Cardiac septum (tissue), 1 donor: ENCODE results near the gene FAM228B. TPM values are rescaled to one million over a fixed set of nuclear protein-coding genes. Genes with fewer than 3 reads are reported as not detected.
"Not testable (repeated sequence)": the region's sequence is repeated elsewhere in the genome, so short reads cannot be mapped to it uniquely, and the experiment has no call there.

Experiments
- DNase-seq: peaks from one replicate; pipeline ENCODE4 v3.0.0-alpha.2; 2020; ENCODE audit warnings: low spot score
- intact Hi-C: fragments of 100-400 bp; cut with DNase I; formaldehyde crosslinking; loops from one replicate; pipeline ENCODE4 v1.14.0; 2022
- long read RNA-seq: library from polyadenylated mRNA; unstranded; transcript quantifications from one replicate; pipeline ENCODE4 v2.0.0, GENCODE V29; 2021
- total RNA-seq: library from RNA; stranded (reverse); fragmentation: NEBNext Ultra II Directional; extraction: Animal tissue kit (Norgen Biotek cat#: 25700); gene quantifications from one replicate; pipeline ENCODE4 v1.2.1, GENCODE V29; 2021
- donor health status: DM: no; HTN: no; CAD: no.

Gene FAM228B
- 30.5 TPM for total RNA-seq
- long read RNA-seq, partial matches to known transcripts: 1 of 27 reads
- long read RNA-seq, other reads (novel, unspliced or antisense): 26 of 27 reads

- intact Hi-C loops: loop anchor here (2.0 to 5.0 kb wide), 3 partner anchors 39 to 181 kb away; partner anchors contain the start of genes SF3B6, TP53I3 and UBXN2A
- DNase-seq: peak; percentile 96
Observed at GRCh38 chr2:24123195-24123921, at the start of gene FAM228B, which contains the start of gene PFN4. FAM228B (plus strand) TSS chr2:24123469; CDS start chr2:24124362, 893 bp downstream. PFN4 (minus strand) TSS chr2:24123334; CDS start chr2:24122535, 799 bp downstream.

GRCh38 chr2:24073816-24074215 is 49.5 kb upstream of the FAM228B start:
- intact Hi-C loops: no loop called here
- DNase-seq: no peak

- intact Hi-C loops: no loop called here
- DNase-seq: no peak
Observed at GRCh38 chr2:24075259-24075658, 48.0 kb upstream of the FAM228B start.

GRCh38 chr2:24075915-24076848 is 47.1 kb upstream of the FAM228B start, which contains the start of gene SF3B6:
SF3B6 (minus strand) TSS chr2:24076326; CDS start chr2:24076229, 97 bp downstream.
- intact Hi-C loops: loop anchor here (2.0 kb wide), 2 partner anchors 47 to 149 kb away; partner anchors contain the start of genes ATAD2B, FAM228B and PFN4
- DNase-seq: peak; percentile 100

GRCh38 chr2:24076849-24077534 is 46.3 kb upstream of the FAM228B start:
- DNase-seq: no peak
- intact Hi-C loops: loop anchor here (2.0 kb wide), 2 partner anchors 46 to 150 kb away; partner anchors contain the start of genes ATAD2B, FAM228B and PFN4

- intact Hi-C loops: loop anchor here (2.0 kb wide), 2 partner anchors 45 to 151 kb away; partner anchors contain the start of genes ATAD2B, FAM228B and PFN4
- no peak for DNase-seq
Observed at GRCh38 chr2:24077535-24077877, 45.8 kb upstream of the FAM228B start.

- intact Hi-C loops: loop anchor here (2.0 kb wide), 2 partner anchors 45 to 151 kb away; partner anchors contain the start of genes ATAD2B, FAM228B and PFN4
- no peak for DNase-seq
Observed at GRCh38 chr2:24077879-24078278, 45.4 kb upstream of the FAM228B start.

GRCh38 chr2:24080701-24081100 is 42.6 kb upstream of the FAM228B start:
- DNase-seq: no peak
- intact Hi-C loops: loop anchor here (10.0 kb wide), 1 partner anchor 284 kb away; the partner anchor contains the start of gene ITSN2

- intact Hi-C loops: loop anchor here (10.0 kb wide), 1 partner anchor 282 kb away; the partner anchor contains the start of gene ITSN2
- no peak for DNase-seq
Observed at GRCh38 chr2:24082787-24083566, 40.3 kb upstream of the FAM228B start.

- intact Hi-C loops: loop anchor here (1.0 to 10.0 kb wide), 4 partner anchors 39 to 281 kb away; partner anchors contain the start of genes ATAD2B, FAM228B, ITSN2 and PFN4
- no peak for DNase-seq
Observed at GRCh38 chr2:24083567-24084385, 39.5 kb upstream of the FAM228B start.

- intact Hi-C loops: loop anchor here (1.0 to 10.0 kb wide), 4 partner anchors 38 to 280 kb away; partner anchors contain the start of genes ATAD2B, FAM228B, ITSN2 and PFN4
Observed at GRCh38 chr2:24084386-24085199, 38.7 kb upstream of the FAM228B start, which contains the start of gene TP53I3. TP53I3 (minus strand) TSS chr2:24084834; CDS start chr2:24084326, 508 bp downstream.

GRCh38 chr2:24085200-24085489 is 38.1 kb upstream of the FAM228B start:
- DNase-seq: no peak
- intact Hi-C loops: loop anchor here (2.0 to 10.0 kb wide), 3 partner anchors 38 to 280 kb away; partner anchors contain the start of genes ATAD2B, FAM228B, ITSN2 and PFN4

More at GRCh38 chr2:24084386-24085199, 38.7 kb upstream of the FAM228B start, which contains the start of gene TP53I3:
- DNase-seq: peak; percentile 94

GRCh38 chr2:24086241-24086640 is 37.0 kb upstream of the FAM228B start:
- intact Hi-C loops: loop anchor here (10.0 kb wide), 1 partner anchor 279 kb away; the partner anchor contains the start of gene ITSN2
- DNase-seq: no peak

GRCh38 chr2:24087032-24087431 is 36.2 kb upstream of the FAM228B start:
- DNase-seq: no peak
- intact Hi-C loops: loop anchor here (10.0 kb wide), 1 partner anchor 278 kb away; the partner anchor contains the start of gene ITSN2

GRCh38 chr2:24088821-24089359 is 34.4 kb upstream of the FAM228B start:
- DNase-seq: no peak
- intact Hi-C loops: loop anchor here (10.0 kb wide), 1 partner anchor 276 kb away; the partner anchor contains the start of gene ITSN2

GRCh38 chr2:24093270-24093669 is 30.0 kb upstream of the FAM228B start:
- intact Hi-C loops, DNase-seq: not testable (repeated sequence)
